HEK293 (cell line): ENCODE measurements around the gene BRWD1.

Experiments
- CTCF ChIA-PET: fragments of 350-600 bp; formaldehyde crosslinking; extraction: SDS; loops from one replicate; lab custom pipeline; 2021; ENCODE audit warnings: antibody characterized with exemption; lab: Yijun Ruan, JAX
- POLR2A ChIA-PET: fragments of 300-600 bp; formaldehyde crosslinking; extraction: SDS; loops from one replicate; lab custom pipeline; 2020; ENCODE audit warnings: antibody characterized with exemption, inconsistent platforms; lab: Yijun Ruan, JAX
- H3K27ac ChIP-seq: fragments of 200-500 bp; sonication (Bioruptor generic); 2 replicates; pipeline ENCODE4 v1.5.1; 2014; ENCODE audit warnings: low read depth, low read length, control low read depth, inconsistent platforms; ENCODE audit errors: extremely low read depth
- H3K36me3 ChIP-seq, 2 experiments: fragments of 200-500 bp in 1 of 2; sonication (Bioruptor generic) in 1 of 2; 1 replicate in 1 of 2; 2 replicates in 1 of 2; pipeline ENCODE4 v1.5.1; 2014 to 2017; ENCODE audit warnings: inconsistent platforms in 2 of 2, low read length in 2 of 2; ENCODE audit not compliant: control insufficient read depth in 2 of 2, insufficient read depth in 1 of 2
- H3K4me1 ChIP-seq: fragments of 200-500 bp; sonication (Bioruptor generic); 2 replicates; pipeline ENCODE4 v1.5.1; 2014; ENCODE audit warnings: mild to moderate bottlenecking, low read length, inconsistent platforms; ENCODE audit not compliant: control insufficient read depth, insufficient read depth
- H3K4me3 ChIP-seq: 2 replicates; pipeline ENCODE4 v1.5.1; 2011; ENCODE audit warnings: low read depth, mild to moderate bottlenecking, control low read depth, low read length, moderate library complexity
- H3K9me3 ChIP-seq: fragments of 200-500 bp; sonication (Bioruptor generic); 2 replicates; pipeline ENCODE4 v1.5.1; 2014; ENCODE audit warnings: low read depth, low read length, inconsistent platforms; ENCODE audit not compliant: control insufficient read depth, insufficient read depth
- EGR2 ChIP-seq: fragments of 450-650 bp; formaldehyde crosslinking; IDR thresholded peaks from 2 replicates; pipeline ENCODE4 v1.5.1; 2016; ENCODE audit warnings: low read depth, missing biosample characterization, missing genetic modification characterization
- GLI4 ChIP-seq: fragments of 450-650 bp; formaldehyde crosslinking; IDR thresholded peaks from 2 replicates; pipeline ENCODE4 v1.5.1; 2016; ENCODE audit warnings: missing biosample characterization, missing genetic modification characterization
- MYNN ChIP-seq: fragments of 450-650 bp; formaldehyde crosslinking; IDR thresholded peaks from 2 replicates; pipeline ENCODE4 v1.5.1; 2016; ENCODE audit warnings: missing biosample characterization, missing genetic modification characterization, borderline replicate concordance
- PRDM1 ChIP-seq: fragments of 450-650 bp; formaldehyde crosslinking; IDR thresholded peaks from 2 replicates; pipeline ENCODE4; 2016; ENCODE audit warnings: missing biosample characterization, missing genetic modification characterization
- ZNF132 ChIP-seq: fragments of 450-650 bp; formaldehyde crosslinking; IDR thresholded peaks from 2 replicates; pipeline ENCODE4 v1.5.1; 2017; ENCODE audit warnings: missing biosample characterization, missing genetic modification characterization, borderline replicate concordance
- ZNF214 ChIP-seq: fragments of 450-650 bp; formaldehyde crosslinking; IDR thresholded peaks from 2 replicates; pipeline ENCODE4 v1.5.1; 2017; ENCODE audit warnings: missing biosample characterization, mild to moderate bottlenecking, missing genetic modification characterization, borderline replicate concordance
- ZNF48 ChIP-seq: fragments of 450-650 bp; formaldehyde crosslinking; IDR thresholded peaks from 2 replicates; pipeline ENCODE4 v1.5.1; 2016; ENCODE audit warnings: missing biosample characterization, missing genetic modification characterization
- ZNF521 ChIP-seq: fragments of 450-650 bp; formaldehyde crosslinking; IDR thresholded peaks from 2 replicates; pipeline ENCODE4 v1.5.1; 2017; ENCODE audit warnings: missing biosample characterization, mild to moderate bottlenecking, missing genetic modification characterization
- ZNF558 ChIP-seq: fragments of 450-650 bp; formaldehyde crosslinking; IDR thresholded peaks from 2 replicates; pipeline ENCODE4 v1.5.1; 2016; ENCODE audit warnings: missing biosample characterization, missing genetic modification characterization
- ZNF660 ChIP-seq: fragments of 450-650 bp; IDR thresholded peaks from 2 replicates; pipeline ENCODE4 v1.5.1; 2018; ENCODE audit warnings: missing biosample characterization, mild to moderate bottlenecking, missing genetic modification characterization
- ZNF776 ChIP-seq: fragments of 450-650 bp; formaldehyde crosslinking; IDR thresholded peaks from 2 replicates; pipeline ENCODE4 v1.5.0; 2017; ENCODE audit warnings: missing biosample characterization, missing genetic modification characterization, borderline replicate concordance
- ZNF791 ChIP-seq: fragments of 450-650 bp; formaldehyde crosslinking; IDR thresholded peaks from 2 replicates; pipeline ENCODE4 v1.5.1; 2016; ENCODE audit warnings: missing biosample characterization, missing genetic modification characterization
- TF ChIP-seq, protein P1 (sequence below): fragments of 450-650 bp; formaldehyde crosslinking; IDR thresholded peaks from 2 replicates; pipeline ENCODE4 v1.5.1; 2016; ENCODE audit warnings: missing biosample characterization, missing genetic modification characterization, borderline replicate concordance
- TF ChIP-seq, protein P2 (sequence below): fragments of 450-650 bp; formaldehyde crosslinking; IDR thresholded peaks from 2 replicates; pipeline ENCODE4 v1.5.1; 2017; ENCODE audit warnings: missing biosample characterization, mild to moderate bottlenecking, missing genetic modification characterization, moderate library complexity
- TF ChIP-seq, protein P3 (sequence below): fragments of 450-650 bp; formaldehyde crosslinking; IDR thresholded peaks from 2 replicates; pipeline ENCODE4 v1.5.1; 2016; ENCODE audit warnings: missing biosample characterization, missing genetic modification characterization, low read depth
- TF ChIP-seq, protein P4 (sequence below): fragments of 450-650 bp; formaldehyde crosslinking; IDR thresholded peaks from 2 replicates; pipeline ENCODE4 v1.5.1; 2017; ENCODE audit warnings: missing biosample characterization, missing genetic modification characterization
- TF ChIP-seq, protein P5 (sequence below): fragments of 450-650 bp; formaldehyde crosslinking; conservative IDR thresholded peaks from 2 replicates; pipeline ENCODE4 v1.5.1; 2016; ENCODE audit warnings: low read depth, missing biosample characterization, missing genetic modification characterization

Gene BRWD1

DNA sequence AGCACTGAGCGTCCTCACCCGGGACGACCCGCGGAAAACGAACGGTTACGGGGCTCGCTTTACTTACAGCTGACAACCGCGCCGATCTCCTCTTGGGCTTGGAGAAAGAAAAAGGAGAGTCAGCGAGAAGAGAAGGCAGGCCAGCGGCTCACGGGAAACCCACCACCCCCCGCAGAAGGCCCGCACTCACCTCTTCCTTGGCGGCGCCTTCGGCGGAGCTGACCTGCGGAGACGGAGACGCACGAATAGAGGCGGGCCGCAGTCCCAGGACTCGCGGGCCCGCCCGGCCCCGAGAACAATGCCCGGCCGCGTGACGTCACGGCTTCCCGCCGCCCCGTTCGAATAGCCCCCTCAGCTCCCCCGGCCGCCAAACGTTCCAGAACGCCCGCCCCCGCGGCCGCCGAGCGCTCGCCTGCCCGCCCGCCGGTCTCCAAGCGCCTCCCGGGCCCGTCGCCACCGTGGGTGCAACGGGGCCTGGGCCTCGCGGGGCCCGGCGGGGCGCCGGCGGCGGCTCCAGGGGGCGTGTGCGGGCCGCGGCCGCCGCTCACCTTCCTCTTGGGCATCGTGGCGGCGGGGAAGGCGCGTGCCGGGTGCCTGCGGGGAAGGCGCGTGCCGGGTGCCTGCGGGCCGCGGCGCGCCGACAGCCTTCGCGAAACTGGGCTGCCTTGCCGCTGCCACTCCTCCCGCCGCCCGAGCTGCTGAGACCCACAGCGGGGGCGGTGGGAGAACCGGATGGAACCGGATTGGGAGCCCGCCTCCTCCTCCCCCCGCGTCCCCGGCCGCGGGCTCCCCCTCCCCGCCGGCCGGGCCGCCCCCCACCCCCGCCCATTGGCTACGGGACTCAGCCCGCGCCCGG is 35.2 kb upstream of the BRWD1 start, which contains the start of gene HMGN1 (continued):
- TF ChIP-seq EGR2 (tag by site-specific recombination) (no peak), ZNF132 (tag by site-specific recombination) (no peak), ZNF660 (0 out of 2 replicates have a peak, but pooled peaks have one; percentile 34), ZNF521 (tag by site-specific recombination) (no peak)

DNA sequence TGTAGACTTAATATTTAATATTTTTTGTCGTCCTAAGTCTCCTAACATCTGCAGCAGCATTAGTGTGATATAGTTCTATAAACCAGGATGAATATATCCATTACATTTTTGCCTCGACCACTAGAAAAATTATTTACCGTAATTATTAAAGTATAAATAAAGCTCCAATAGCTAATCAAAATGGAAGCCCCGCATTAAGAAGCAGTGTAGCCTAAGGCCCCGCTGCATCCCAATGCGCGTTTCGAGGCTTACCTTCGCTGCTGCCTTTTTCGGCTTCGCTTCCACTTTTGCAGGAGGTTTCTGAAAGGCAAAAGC is 34.6 kb upstream of the BRWD1 start:
- ChIA-PET POLR2A (interaction anchor here (0.6 to 5.4 kb wide), 14 partner anchors 9 to 1784 kb away, joined by 3 to 79 read pairs (median 9); partner anchors contain the start of genes BRWD1 and PSMG1), CTCF (interaction anchor here (1.0 to 1.2 kb wide), 3 partner anchors 47 to 95 kb away, joined by 3 to 4 read pairs (median 4); no protein-coding TSS in a partner anchor)
- Histone ChIP-seq H3K4me3 (peak overlapping the region; percentile 86), H3K36me3 (peaks cover 33 to 51% of the 10 kb centered on the region in 2 experiments), H3K27ac (peak overlapping the region; percentile 99), H3K4me1 (0 out of 2 replicates have a peak, but pooled peaks cover 3% of the 10 kb centered on the region), H3K9me3 (no peaks in the 10 kb centered on the region)
- no peak for TF ChIP-seq ZNF48
- 0 out of 2 replicates have a peak, but pooled peaks have one; percentile 28 for TF ChIP-seq PRDM1
- no peak for TF ChIP-seq ZNF521 (tag by site-specific recombination)
- TF ChIP-seq ZNF558 (tag by site-specific recombination) = 0 out of 2 replicates have a peak, but pooled peaks have one; percentile 10
- no peak for TF ChIP-seq ZNF791 (tag by site-specific recombination)
- no peak for TF ChIP-seq MYNN (tag by site-specific recombination)
- TF ChIP-seq GLI4 (tag by site-specific recombination) = no peak
- TF ChIP-seq, protein P1, sequence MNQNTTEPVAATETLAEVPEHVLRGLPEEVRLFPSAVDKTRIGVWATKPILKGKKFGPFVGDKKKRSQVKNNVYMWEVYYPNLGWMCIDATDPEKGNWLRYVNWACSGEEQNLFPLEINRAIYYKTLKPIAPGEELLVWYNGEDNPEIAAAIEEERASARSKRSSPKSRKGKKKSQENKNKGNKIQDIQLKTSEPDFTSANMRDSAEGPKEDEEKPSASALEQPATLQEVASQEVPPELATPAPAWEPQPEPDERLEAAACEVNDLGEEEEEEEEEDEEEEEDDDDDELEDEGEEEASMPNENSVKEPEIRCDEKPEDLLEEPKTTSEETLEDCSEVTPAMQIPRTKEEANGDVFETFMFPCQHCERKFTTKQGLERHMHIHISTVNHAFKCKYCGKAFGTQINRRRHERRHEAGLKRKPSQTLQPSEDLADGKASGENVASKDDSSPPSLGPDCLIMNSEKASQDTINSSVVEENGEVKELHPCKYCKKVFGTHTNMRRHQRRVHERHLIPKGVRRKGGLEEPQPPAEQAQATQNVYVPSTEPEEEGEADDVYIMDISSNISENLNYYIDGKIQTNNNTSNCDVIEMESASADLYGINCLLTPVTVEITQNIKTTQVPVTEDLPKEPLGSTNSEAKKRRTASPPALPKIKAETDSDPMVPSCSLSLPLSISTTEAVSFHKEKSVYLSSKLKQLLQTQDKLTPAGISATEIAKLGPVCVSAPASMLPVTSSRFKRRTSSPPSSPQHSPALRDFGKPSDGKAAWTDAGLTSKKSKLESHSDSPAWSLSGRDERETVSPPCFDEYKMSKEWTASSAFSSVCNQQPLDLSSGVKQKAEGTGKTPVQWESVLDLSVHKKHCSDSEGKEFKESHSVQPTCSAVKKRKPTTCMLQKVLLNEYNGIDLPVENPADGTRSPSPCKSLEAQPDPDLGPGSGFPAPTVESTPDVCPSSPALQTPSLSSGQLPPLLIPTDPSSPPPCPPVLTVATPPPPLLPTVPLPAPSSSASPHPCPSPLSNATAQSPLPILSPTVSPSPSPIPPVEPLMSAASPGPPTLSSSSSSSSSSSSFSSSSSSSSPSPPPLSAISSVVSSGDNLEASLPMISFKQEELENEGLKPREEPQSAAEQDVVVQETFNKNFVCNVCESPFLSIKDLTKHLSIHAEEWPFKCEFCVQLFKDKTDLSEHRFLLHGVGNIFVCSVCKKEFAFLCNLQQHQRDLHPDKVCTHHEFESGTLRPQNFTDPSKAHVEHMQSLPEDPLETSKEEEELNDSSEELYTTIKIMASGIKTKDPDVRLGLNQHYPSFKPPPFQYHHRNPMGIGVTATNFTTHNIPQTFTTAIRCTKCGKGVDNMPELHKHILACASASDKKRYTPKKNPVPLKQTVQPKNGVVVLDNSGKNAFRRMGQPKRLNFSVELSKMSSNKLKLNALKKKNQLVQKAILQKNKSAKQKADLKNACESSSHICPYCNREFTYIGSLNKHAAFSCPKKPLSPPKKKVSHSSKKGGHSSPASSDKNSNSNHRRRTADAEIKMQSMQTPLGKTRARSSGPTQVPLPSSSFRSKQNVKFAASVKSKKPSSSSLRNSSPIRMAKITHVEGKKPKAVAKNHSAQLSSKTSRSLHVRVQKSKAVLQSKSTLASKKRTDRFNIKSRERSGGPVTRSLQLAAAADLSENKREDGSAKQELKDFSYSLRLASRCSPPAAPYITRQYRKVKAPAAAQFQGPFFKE (tag by site-specific recombination) = no peak
- TF ChIP-seq, protein P2, sequence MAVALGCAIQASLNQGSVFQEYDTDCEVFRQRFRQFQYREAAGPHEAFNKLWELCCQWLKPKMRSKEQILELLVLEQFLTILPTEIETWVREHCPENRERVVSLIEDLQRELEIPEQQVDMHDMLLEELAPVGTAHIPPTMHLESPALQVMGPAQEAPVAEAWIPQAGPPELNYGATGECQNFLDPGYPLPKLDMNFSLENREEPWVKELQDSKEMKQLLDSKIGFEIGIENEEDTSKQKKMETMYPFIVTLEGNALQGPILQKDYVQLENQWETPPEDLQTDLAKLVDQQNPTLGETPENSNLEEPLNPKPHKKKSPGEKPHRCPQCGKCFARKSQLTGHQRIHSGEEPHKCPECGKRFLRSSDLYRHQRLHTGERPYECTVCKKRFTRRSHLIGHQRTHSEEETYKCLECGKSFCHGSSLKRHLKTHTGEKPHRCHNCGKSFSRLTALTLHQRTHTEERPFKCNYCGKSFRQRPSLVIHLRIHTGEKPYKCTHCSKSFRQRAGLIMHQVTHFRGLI (tag by site-specific recombination) = no peak
- TF ChIP-seq ZNF776 (tag by site-specific recombination) = no peak
- TF ChIP-seq, protein P3, sequence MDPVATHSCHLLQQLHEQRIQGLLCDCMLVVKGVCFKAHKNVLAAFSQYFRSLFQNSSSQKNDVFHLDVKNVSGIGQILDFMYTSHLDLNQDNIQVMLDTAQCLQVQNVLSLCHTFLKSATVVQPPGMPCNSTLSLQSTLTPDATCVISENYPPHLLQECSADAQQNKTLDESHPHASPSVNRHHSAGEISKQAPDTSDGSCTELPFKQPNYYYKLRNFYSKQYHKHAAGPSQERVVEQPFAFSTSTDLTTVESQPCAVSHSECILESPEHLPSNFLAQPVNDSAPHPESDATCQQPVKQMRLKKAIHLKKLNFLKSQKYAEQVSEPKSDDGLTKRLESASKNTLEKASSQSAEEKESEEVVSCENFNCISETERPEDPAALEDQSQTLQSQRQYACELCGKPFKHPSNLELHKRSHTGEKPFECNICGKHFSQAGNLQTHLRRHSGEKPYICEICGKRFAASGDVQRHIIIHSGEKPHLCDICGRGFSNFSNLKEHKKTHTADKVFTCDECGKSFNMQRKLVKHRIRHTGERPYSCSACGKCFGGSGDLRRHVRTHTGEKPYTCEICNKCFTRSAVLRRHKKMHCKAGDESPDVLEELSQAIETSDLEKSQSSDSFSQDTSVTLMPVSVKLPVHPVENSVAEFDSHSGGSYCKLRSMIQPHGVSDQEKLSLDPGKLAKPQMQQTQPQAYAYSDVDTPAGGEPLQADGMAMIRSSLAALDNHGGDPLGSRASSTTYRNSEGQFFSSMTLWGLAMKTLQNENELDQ (tag by site-specific recombination) = no peak
- TF ChIP-seq, protein P4, sequence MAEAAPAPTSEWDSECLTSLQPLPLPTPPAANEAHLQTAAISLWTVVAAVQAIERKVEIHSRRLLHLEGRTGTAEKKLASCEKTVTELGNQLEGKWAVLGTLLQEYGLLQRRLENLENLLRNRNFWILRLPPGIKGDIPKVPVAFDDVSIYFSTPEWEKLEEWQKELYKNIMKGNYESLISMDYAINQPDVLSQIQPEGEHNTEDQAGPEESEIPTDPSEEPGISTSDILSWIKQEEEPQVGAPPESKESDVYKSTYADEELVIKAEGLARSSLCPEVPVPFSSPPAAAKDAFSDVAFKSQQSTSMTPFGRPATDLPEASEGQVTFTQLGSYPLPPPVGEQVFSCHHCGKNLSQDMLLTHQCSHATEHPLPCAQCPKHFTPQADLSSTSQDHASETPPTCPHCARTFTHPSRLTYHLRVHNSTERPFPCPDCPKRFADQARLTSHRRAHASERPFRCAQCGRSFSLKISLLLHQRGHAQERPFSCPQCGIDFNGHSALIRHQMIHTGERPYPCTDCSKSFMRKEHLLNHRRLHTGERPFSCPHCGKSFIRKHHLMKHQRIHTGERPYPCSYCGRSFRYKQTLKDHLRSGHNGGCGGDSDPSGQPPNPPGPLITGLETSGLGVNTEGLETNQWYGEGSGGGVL (tag by site-specific recombination) = no peak
- no peak for TF ChIP-seq ZNF214 (tag by site-specific recombination)
- TF ChIP-seq, protein P5, sequence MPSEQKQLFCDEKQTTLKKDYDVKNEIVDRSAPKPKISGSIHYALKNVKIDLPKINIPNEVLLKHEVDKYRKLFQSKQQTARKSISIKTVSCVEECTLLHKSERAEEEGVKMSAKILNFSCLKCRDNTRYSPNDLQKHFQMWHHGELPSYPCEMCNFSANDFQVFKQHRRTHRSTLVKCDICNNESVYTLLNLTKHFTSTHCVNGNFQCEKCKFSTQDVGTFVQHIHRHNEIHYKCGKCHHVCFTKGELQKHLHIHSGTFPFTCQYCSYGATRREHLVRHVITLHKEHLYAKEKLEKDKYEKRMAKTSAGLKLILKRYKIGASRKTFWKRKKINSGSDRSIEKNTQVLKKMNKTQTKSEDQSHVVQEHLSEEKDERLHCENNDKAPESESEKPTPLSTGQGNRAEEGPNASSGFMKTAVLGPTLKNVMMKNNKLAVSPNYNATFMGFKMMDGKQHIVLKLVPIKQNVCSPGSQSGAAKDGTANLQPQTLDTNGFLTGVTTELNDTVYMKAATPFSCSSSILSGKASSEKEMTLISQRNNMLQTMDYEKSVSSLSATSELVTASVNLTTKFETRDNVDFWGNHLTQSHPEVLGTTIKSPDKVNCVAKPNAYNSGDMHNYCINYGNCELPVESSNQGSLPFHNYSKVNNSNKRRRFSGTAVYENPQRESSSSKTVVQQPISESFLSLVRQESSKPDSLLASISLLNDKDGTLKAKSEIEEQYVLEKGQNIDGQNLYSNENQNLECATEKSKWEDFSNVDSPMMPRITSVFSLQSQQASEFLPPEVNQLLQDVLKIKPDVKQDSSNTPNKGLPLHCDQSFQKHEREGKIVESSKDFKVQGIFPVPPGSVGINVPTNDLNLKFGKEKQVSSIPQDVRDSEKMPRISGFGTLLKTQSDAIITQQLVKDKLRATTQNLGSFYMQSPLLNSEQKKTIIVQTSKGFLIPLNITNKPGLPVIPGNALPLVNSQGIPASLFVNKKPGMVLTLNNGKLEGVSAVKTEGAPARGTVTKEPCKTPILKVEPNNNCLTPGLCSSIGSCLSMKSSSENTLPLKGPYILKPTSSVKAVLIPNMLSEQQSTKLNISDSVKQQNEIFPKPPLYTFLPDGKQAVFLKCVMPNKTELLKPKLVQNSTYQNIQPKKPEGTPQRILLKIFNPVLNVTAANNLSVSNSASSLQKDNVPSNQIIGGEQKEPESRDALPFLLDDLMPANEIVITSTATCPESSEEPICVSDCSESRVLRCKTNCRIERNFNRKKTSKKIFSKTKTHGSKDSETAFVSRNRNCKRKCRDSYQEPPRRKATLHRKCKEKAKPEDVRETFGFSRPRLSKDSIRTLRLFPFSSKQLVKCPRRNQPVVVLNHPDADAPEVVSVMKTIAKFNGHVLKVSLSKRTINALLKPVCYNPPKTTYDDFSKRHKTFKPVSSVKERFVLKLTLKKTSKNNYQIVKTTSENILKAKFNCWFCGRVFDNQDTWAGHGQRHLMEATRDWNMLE (tag by site-specific recombination) = no peak
